Bronchial epithelial cell (primary cell): ENCODE measurements around the gene MRPL20. TPM values are rescaled to one million over a fixed set of nuclear protein-coding genes. Genes with fewer than 3 reads are reported as not detected.
"Not testable (repeated sequence)": the region's sequence is repeated elsewhere in the genome, so short reads cannot be mapped to it uniquely, and the experiment has no call there.

ENCODE experiments used
- DNase-seq: peaks from one replicate; pipeline ENCODE4 v3.0.0-alpha.2; 2010; ENCODE audit warnings: low read depth
- FAIRE-seq: peaks from 2 replicates; lab custom pipeline; 2011; peaks lifted over from hg19 to GRCh38; lab: Jason Lieb, UNC
- H3K27me3 ChIP-seq: 2 replicates; pipeline ENCODE4 v1.5.1; 2011; ENCODE audit warnings: low read length; ENCODE audit not compliant: control insufficient read depth, insufficient read depth
- H3K36me3 ChIP-seq: 2 replicates; pipeline ENCODE4 v1.5.1; 2011; ENCODE audit warnings: low read length; ENCODE audit not compliant: control insufficient read depth, insufficient read depth
- H3K4me3 ChIP-seq: 2 replicates; pipeline ENCODE4 v1.5.1; 2011; ENCODE audit warnings: mild to moderate bottlenecking, low read depth, low read length, control low read depth
- total RNA-seq: library from RNA; depleted of rRNA; stranded (reverse); fragments of >200 nt; gene quantifications from 2 replicates; pipeline ENCODE4 v1.2.1, GENCODE V29; 2014
- TF ChIP-seq, protein P1 (sequence below): IDR thresholded peaks from 2 replicates; pipeline ENCODE4 v1.5.1; 2011; ENCODE audit warnings: mild to moderate bottlenecking, moderate library complexity, low read length, control low read depth, inconsistent platforms; ENCODE audit not compliant: insufficient read depth, severe bottlenecking

MRPL20 gene
- total RNA-seq, 1 donor from 2014 or later = 46.3 TPM

DNA sequence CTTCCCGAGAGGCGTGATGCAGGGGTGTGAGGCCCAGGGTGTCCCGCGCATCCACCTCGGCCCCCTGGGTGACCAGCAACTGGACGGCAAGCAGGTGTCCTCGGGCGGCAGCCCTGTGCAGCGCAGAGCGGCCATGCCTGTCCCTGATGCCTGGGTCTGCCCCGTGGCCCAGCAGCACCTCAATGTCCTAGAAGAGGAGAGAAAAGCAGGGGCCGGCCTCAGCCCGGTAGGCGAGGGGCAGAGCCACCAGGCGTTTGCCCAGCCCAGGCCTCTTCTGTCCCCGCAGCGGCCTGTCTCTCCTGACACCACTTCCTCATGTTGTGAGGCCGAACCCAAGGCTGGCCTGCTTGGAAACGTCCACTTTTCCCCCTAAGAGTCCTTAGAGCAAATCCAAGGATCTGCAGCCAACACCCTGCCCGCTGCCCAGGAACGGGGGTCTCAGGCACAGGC is 12.3 kb upstream of the MRPL20 start:
- no peak for FAIRE-seq
- peak overlapping the region; percentile 39 for H3K4me3 ChIP-seq
- no peak for DNase-seq
- no peaks in the 10 kb centered on the region for H3K27me3 ChIP-seq
- TF ChIP-seq, protein P1, sequence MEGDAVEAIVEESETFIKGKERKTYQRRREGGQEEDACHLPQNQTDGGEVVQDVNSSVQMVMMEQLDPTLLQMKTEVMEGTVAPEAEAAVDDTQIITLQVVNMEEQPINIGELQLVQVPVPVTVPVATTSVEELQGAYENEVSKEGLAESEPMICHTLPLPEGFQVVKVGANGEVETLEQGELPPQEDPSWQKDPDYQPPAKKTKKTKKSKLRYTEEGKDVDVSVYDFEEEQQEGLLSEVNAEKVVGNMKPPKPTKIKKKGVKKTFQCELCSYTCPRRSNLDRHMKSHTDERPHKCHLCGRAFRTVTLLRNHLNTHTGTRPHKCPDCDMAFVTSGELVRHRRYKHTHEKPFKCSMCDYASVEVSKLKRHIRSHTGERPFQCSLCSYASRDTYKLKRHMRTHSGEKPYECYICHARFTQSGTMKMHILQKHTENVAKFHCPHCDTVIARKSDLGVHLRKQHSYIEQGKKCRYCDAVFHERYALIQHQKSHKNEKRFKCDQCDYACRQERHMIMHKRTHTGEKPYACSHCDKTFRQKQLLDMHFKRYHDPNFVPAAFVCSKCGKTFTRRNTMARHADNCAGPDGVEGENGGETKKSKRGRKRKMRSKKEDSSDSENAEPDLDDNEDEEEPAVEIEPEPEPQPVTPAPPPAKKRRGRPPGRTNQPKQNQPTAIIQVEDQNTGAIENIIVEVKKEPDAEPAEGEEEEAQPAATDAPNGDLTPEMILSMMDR = no peak
- no peaks in the 10 kb centered on the region for H3K36me3 ChIP-seq

DNA sequence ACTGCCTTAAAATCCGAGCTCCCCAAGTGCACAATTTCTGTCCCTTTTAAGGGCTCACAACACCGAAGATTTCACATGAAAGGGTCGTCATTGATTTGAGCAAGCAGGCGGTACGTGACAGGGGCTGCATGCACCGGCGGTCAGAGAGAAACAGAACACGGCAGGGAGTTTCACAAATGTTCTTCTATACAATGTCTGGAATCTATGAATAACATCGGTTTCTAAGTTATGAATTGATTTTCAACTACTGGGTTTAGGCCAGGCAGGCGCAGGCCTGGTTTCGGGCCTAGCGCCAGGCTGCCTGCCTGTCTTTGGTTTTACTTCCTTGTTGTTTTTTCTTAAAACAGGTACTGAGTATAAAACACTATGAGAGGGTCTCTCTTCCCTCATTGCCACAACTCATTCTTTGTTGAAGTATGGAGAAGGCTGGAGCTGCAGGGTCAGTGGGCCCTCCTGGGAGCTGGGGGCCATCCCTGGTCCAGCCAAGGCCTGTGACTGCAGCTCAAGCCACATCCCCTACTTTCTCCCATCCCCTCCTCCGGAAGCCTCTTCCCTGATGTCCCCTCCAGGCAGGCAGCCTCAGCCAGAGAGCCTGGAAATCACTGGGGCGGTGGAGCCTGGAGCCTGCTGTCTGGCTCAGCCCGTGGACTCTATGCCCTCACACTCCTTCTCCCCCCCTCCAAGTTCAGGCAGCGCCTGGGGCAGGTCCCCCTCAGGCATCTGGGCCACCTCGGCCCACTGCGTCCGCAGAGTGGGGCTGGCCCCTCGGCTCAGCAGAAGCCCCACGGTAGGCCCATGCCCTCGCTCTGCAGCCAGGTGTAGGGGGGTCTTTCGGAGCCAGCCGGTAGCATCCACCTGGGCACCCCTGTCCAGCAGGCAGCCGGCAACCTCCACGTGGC is 11.6 kb upstream of the MRPL20 start:
- DNase-seq = no peak
- H3K27me3 ChIP-seq = no peaks in the 10 kb centered on the region
- TF ChIP-seq, protein P1 = no peak
- FAIRE-seq = no peak
- no peaks in the 10 kb centered on the region for H3K36me3 ChIP-seq
- no peak overlapping the region for H3K4me3 ChIP-seq

GRCh38 chr1:1417825-1418463 is 10.9 kb upstream of the MRPL20 start:
- H3K36me3 ChIP-seq, DNase-seq, FAIRE-seq, H3K27me3 ChIP-seq, H3K4me3 ChIP-seq: not testable (repeated sequence)

GRCh38 chr1:1417396-1417795 is 10.3 kb upstream of the MRPL20 start:
- peak; percentile 41 for DNase-seq
- not testable (repeated sequence) for H3K27me3 ChIP-seq, H3K4me3 ChIP-seq, FAIRE-seq, H3K36me3 ChIP-seq

DNA sequence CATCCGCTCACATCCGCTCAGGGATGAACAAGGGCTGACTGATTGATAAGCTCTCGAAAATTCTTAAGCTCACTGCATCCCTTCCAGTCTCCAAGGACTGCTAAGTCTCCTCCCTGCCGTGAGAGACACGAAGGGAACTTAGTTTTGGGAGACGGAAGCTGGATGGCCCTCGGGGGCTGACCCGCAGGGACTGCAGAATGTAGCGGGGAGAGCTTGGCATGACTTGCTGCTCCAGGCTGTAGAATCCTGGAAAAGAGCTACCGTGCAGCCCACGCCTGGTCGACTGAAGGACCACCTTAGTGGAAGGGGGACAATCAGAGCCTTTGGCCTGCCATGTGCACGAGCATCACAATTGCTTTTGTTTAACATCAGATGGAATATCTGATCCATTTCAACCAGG is 8.7 kb upstream of the MRPL20 start:
- FAIRE-seq (peak; percentile 93), DNase-seq (no peak)
- TF ChIP-seq, protein P1 = no peak
- H3K27me3 ChIP-seq = no peaks in the 10 kb centered on the region
- H3K36me3 ChIP-seq = no peaks in the 10 kb centered on the region
- no peak overlapping the region for H3K4me3 ChIP-seq

DNA sequence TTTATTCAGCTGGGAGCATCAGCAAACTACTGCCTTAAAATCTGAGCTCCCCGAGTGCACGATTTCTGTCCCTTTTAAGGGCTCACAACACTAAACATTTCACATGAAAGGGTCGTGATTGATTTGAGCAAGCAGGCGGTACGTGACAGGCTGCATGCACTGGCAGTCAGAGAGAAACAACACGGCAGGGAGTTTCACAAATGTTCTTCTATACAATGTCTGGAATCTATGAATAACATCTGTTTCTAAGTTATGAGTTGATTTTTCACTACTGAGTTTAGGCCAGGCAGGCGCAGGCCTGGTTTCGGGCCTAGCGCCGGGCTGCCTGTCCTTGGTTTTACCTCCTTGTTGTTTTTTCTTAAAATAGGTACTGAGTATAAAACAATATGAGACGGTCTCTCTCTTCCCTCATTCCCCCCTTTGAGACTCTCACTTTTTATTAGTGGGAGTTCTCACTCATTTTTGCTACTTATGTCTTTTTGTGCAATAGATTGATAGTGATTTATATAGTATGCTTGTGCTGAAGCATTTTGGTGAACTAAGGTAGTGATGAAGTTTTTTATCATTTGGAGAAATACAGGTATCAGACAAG is 5.3 kb upstream of the MRPL20 start:
- not testable (repeated sequence) for FAIRE-seq, DNase-seq, H3K27me3 ChIP-seq, H3K36me3 ChIP-seq, H3K4me3 ChIP-seq

- H3K4me3 ChIP-seq = no peak overlapping the region
- H3K36me3 ChIP-seq = peaks cover 1% of the 10 kb centered on the region
- DNase-seq (no peak), FAIRE-seq (no peak)
- H3K27me3 ChIP-seq = no peaks in the 10 kb centered on the region
- TF ChIP-seq, protein P1 = no peak
These were observed 4.5 kb upstream of the MRPL20 start for GRCh38 chr1:1411626-1412025.

DNA sequence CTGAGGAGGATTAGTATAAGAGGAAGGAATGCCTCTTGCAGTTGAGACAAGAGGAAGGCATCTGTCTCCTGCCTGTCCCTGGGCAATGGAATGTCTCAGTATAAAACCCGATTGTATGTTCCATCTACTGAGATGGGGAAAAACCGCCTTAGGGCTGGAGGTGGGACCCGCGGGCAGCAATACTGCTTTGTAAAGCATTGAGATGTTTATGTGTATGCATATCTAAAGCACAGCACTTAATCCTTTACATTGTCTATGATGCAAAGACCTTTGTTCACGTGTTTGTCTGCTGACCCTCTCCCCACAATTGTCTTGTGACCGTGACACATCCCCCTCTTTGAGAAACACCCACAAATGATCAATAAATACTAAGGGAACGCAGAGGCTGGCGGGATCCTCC is 3.1 kb upstream of the MRPL20 start:
- not testable (repeated sequence) for H3K36me3 ChIP-seq, DNase-seq, H3K27me3 ChIP-seq, H3K4me3 ChIP-seq, FAIRE-seq
